GM23248 (cell line): ENCODE results near the gene DTNB. TPM values are rescaled to one million over a fixed set of nuclear protein-coding genes. Genes with fewer than 3 reads are reported as not detected.

Experiments
- DNase-seq: peaks from one replicate; pipeline ENCODE4 v3.0.0-alpha.2; 2015
- H2AFZ ChIP-seq: fragments of 200-600 bp; sonication (generic); 2 replicates; pipeline ENCODE4 v1.6.1; 2016; ENCODE audit warnings: antibody characterized with exemption
- H3F3A ChIP-seq: fragments of 200-600 bp; sonication (generic); 2 replicates; pipeline ENCODE4 v1.6.1; 2016; ENCODE audit warnings: mild to moderate bottlenecking, antibody characterized with exemption, mixed run types; ENCODE audit not compliant: insufficient read depth
- H3K27ac ChIP-seq: fragments of 200-600 bp; sonication (generic); 2 replicates; pipeline ENCODE4 v1.5.1; 2016; ENCODE audit warnings: mild to moderate bottlenecking
- H3K27me3 ChIP-seq: fragments of 200-600 bp; sonication (generic); replicated peaks from 2 replicates; pipeline ENCODE4 v1.6.1; 2016; ENCODE audit warnings: mild to moderate bottlenecking; ENCODE audit not compliant: insufficient read depth
- H3K36me3 ChIP-seq: fragments of 200-600 bp; sonication (generic); 2 replicates; pipeline ENCODE4 v1.6.1; 2016; ENCODE audit warnings: low read depth, mild to moderate bottlenecking
- H3K4me1 ChIP-seq: fragments of 200-600 bp; sonication (generic); 2 replicates; pipeline ENCODE4 v1.6.1; 2016; ENCODE audit warnings: mild to moderate bottlenecking; ENCODE audit not compliant: insufficient read depth
- H3K4me2 ChIP-seq: fragments of 200-600 bp; sonication (generic); one replicate; pipeline ENCODE4 v1.6.1; 2016; ENCODE audit warnings: mild to moderate bottlenecking; ENCODE audit not compliant: unreplicated experiment
- H3K4me3 ChIP-seq: fragments of 200-600 bp; sonication (generic); 2 replicates; pipeline ENCODE4 v1.5.1; 2016; ENCODE audit warnings: mild to moderate bottlenecking
- H3K79me2 ChIP-seq: fragments of 200-600 bp; sonication (generic); 2 replicates; pipeline ENCODE4 v1.6.1; 2016; ENCODE audit warnings: mild to moderate bottlenecking; ENCODE audit not compliant: insufficient read depth
- H3K9ac ChIP-seq: fragments of 200-600 bp; sonication (generic); 2 replicates; pipeline ENCODE4 v1.6.1; 2016; ENCODE audit warnings: mild to moderate bottlenecking
- H3K9me2 ChIP-seq: fragments of 200-600 bp; sonication (generic); 2 replicates; pipeline ENCODE4 v1.6.1; 2016; ENCODE audit warnings: mixed run types, mild to moderate bottlenecking, moderate library complexity; ENCODE audit not compliant: insufficient read depth
- H3K9me3 ChIP-seq: fragments of 200-600 bp; sonication (generic); one replicate; pipeline ENCODE4 v1.6.1; 2017; ENCODE audit warnings: low read depth
- H4K20me1 ChIP-seq: fragments of 200-600 bp; sonication (generic); 2 replicates; pipeline ENCODE4 v1.6.0; 2016; ENCODE audit not compliant: insufficient read depth
- EZH2 ChIP-seq: fragments of 200-600 bp; sonication (generic); IDR thresholded peaks from 2 replicates; pipeline ENCODE4 v1.6.1; 2018; ENCODE audit warnings: antibody characterized with exemption, mild to moderate bottlenecking; ENCODE audit not compliant: insufficient read depth, poor library complexity, severe bottlenecking
- EZH2phosphoT487 ChIP-seq: fragments of 200-600 bp; sonication (generic); IDR thresholded peaks from 2 replicates; pipeline ENCODE4 v1.6.1; 2018; ENCODE audit warnings: antibody characterized with exemption, moderate library complexity, mild to moderate bottlenecking, low read depth; ENCODE audit not compliant: insufficient read depth
- WGBS, 2 experiments: methylation state at CpG; one replicate each; pipeline ENCODE4 v1.1.6; 2015 to 2017; ENCODE audit warnings: low lambda C conversion rate in 2 of 2, low coverage in 1 of 2; ENCODE audit errors: missing lambda C conversion rate in 2 of 2; 5-methylcytosine and 5-hydroxymethylcytosine counted together
- in situ Hi-C: fragments of 300-500 bp; cut with MboI; formaldehyde crosslinking; loops from 2 replicates; pipeline ENCODE4 v1.15.0; 2020
- polyA plus RNA-seq: library from polyadenylated mRNA; unstranded; fragments of >200 nt; fragmentation: Nextera tagmentation; extraction: Ambion mirVana; gene quantifications from 2 replicates; pipeline ENCODE4 v1.2.1, GENCODE V29; 2016
- total RNA-seq: library from RNA; depleted of rRNA; stranded (reverse); fragments of >200 nt; shearing (Covaris generic); gene quantifications from 2 replicates; pipeline ENCODE4 v1.2.3, GENCODE V29; 2014

The DTNB gene
- total and polyA plus RNA-seq, 2 experiments from 2014 or later: 1.1 to 4.0 TPM

DNA sequence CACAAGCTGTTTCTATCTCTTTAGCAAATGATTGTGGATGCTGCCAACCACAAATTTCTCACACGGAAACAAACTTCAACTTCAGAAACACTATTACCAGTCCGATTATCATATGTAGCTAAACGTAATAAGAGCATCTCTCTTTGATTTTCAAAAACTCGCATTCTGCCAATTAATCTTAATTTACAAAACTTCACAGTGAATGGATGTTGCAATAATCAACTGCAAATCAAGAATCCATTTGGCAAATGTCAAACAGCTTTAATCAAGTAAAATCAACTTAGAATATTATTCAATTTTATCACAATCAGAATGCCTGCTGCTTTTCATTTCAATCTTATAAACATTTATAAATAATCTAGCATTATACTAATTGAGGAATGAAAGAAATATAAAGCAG lies 54.2 kb downstream of the DTNB start:
- Histone ChIP-seq H3K9ac (no peak overlapping the region), H3K27ac (no peak overlapping the region), H3F3A (peaks cover 17% of the 10 kb centered on the region), H2AFZ (no peak overlapping the region), H3K4me2 (no peak overlapping the region), H3K4me1 (peaks cover 17% of the 10 kb centered on the region), H3K79me2 (no peaks in the 10 kb centered on the region), H3K9me2 (no peaks in the 10 kb centered on the region), H3K4me3 (no peak overlapping the region), H4K20me1 (peaks cover 7% of the 10 kb centered on the region; the same call in 1 of the 2 replicates), H3K27me3 (no peaks in the 10 kb centered on the region), H3K9me3 (no peaks in the 10 kb centered on the region), H3K36me3 (no peaks in the 10 kb centered on the region)
- DNase-seq: peak; percentile 1
- in situ Hi-C loops: no loop called here
- TF ChIP-seq EZH2phosphoT487: no peak
- TF ChIP-seq EZH2: no peak
- 23 to 24% methylated on average over 4 of the region's 4 CpGs for WGBS, 2 experiments

DNA sequence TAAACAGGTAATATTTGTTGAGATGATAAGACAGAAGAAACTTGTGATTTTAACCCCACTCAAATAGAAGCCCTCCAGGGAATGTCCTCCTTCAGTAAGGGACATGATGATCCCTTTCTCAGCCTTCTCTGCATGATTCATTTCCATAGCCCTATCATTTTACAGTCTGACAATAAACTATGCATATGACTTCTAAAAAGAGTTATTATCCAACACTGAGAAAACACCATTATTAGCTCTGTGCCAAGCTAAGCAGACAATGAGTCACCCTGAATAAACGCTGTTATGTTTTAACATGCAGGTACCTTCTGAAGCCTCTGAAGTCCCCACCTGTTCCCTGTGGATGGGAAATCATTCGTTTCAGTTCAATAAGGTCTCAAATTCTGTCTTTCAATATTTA lies 54.7 kb downstream of the DTNB start:
- 10% methylated on average over 2 of the region's 2 CpGs for WGBS, 2 experiments
- Histone ChIP-seq H2AFZ (peak overlapping the region; percentile 26; the same call in 1 of the 2 replicates), H3K4me3 (peak overlapping the region; percentile 36)

DNA sequence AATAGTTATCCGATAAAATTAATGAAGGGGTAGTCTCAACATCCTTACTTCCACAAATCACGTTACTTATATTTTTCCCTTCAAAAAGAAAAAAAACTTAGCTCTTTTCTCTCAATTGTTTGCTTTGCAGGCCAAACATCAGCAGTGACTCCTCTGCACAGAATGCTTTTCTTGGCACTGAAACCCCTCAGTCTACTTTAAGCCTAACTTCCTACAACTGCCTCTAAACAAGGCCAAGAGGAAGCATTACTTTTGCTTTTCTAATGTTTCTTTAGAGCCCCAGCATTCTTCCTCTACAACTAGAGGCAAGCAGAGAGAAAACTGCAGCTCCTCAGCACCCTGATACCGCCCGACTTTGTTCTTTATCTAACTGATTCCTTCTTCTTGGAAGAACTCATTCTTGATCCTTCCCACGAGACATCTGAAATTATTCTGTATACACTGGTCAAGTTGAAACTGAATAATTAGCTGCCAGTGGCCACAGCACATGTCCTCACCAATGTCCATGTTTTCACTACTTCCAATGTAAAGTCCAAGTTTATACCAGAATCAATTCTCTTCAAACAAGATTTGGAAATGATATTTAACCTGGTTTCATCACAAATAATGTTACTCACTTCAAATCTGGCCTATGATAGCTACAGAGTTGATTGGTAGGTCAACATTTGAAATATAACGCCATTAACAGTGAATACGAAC lies 55.3 kb downstream of the DTNB start:
- peaks cover 17% of the 10 kb centered on the region for H3K4me1 ChIP-seq
- peak overlapping the region; percentile 26; the same call in 1 of the 2 replicates for H2AFZ ChIP-seq
- no peak for TF ChIP-seq EZH2
- no peak for TF ChIP-seq EZH2phosphoT487
- peak; percentile 85 for DNase-seq
- H3K4me3 ChIP-seq: peak overlapping the region; percentile 36
- H3K27me3 ChIP-seq: no peaks in the 10 kb centered on the region
- no peaks in the 10 kb centered on the region for H3K9me2 ChIP-seq
- 74 to 81% methylated on average over 7 of the region's 7 CpGs for whole genome bisulfite sequencing, 2 experiments
- H3K36me3 ChIP-seq: no peaks in the 10 kb centered on the region
- peaks cover 7% of the 10 kb centered on the region; the same call in 1 of the 2 replicates for H4K20me1 ChIP-seq
- H3K4me2 ChIP-seq: peak overlapping the region; percentile 97
- no peaks in the 10 kb centered on the region for H3K79me2 ChIP-seq
- no peaks in the 10 kb centered on the region for H3K9me3 ChIP-seq
- H3K9ac ChIP-seq: peak overlapping the region; percentile 27; the same call in 1 of the 2 replicates
- H3F3A ChIP-seq: peaks cover 17% of the 10 kb centered on the region
- peak overlapping the region; percentile 65 for H3K27ac ChIP-seq
- in situ Hi-C loops: no loop called here

More for the DNA sequence above, 54.7 kb downstream of the DTNB start:
- Histone ChIP-seq H3K4me1 (peaks cover 17% of the 10 kb centered on the region), H3K27me3 (no peaks in the 10 kb centered on the region), H3K27ac (peak overlapping the region; percentile 65; the same call in 1 of the 2 replicates), H4K20me1 (peaks cover 7% of the 10 kb centered on the region; the same call in 1 of the 2 replicates), H3K9ac (no peak overlapping the region), H3K4me2 (peak overlapping the region; percentile 97), H3K36me3 (no peaks in the 10 kb centered on the region), H3F3A (peaks cover 17% of the 10 kb centered on the region), H3K9me2 (no peaks in the 10 kb centered on the region), H3K79me2 (no peaks in the 10 kb centered on the region), H3K9me3 (no peaks in the 10 kb centered on the region)
- TF ChIP-seq EZH2phosphoT487 (no peak), EZH2 (no peak)
- DNase-seq: peak; percentile 63
- in situ Hi-C loops: no loop called here

DNA sequence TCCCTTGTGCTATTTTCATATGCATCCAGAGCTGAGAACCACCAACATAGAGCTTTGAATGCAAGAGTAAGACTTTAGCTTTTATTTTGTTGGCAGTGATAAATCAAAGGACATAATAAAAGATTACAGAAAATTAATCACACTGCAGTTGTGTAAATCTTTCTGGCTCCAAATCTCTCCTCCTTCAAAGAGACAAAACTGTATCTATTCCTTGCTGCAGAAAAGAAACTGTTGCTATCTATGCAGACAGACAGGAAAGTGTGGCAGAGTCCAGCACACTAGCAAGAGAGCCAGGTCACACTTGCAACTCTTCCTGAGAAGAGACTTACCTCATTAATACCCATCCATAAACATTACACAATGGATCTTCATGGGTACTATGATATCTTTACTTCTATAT lies 57.5 kb downstream of the DTNB start:
- H3F3A ChIP-seq: peaks cover 17% of the 10 kb centered on the region
- H3K9ac ChIP-seq: no peak overlapping the region
- H3K27ac ChIP-seq: no peak overlapping the region
- H3K79me2 ChIP-seq: no peaks in the 10 kb centered on the region
- H3K9me2 ChIP-seq: no peaks in the 10 kb centered on the region
- no peaks in the 10 kb centered on the region for H3K27me3 ChIP-seq
- TF ChIP-seq EZH2phosphoT487 (no peak), EZH2 (no peak)
- H2AFZ ChIP-seq: no peak overlapping the region
- peaks cover 7% of the 10 kb centered on the region; the same call in 1 of the 2 replicates for H4K20me1 ChIP-seq
- H3K4me2 ChIP-seq: no peak overlapping the region
- H3K4me3 ChIP-seq: no peak overlapping the region
- no peaks in the 10 kb centered on the region for H3K9me3 ChIP-seq
- no peaks in the 10 kb centered on the region for H3K36me3 ChIP-seq
- H3K4me1 ChIP-seq: peaks cover 17% of the 10 kb centered on the region
- in situ Hi-C loops: no loop called here
- DNase-seq: no peak
